HG02588 (cell line): ENCODE measurements around the gene TRIM23.

Experiments used
- ATAC-seq: cut with Tn5 transposase; IDR thresholded peaks from one replicate; pipeline ENCODE4 v1.9.1; 2021; ENCODE audit warnings: mild to moderate bottlenecking, moderate library complexity; ENCODE audit not compliant: unreplicated experiment

The TRIM23 gene

DNA sequence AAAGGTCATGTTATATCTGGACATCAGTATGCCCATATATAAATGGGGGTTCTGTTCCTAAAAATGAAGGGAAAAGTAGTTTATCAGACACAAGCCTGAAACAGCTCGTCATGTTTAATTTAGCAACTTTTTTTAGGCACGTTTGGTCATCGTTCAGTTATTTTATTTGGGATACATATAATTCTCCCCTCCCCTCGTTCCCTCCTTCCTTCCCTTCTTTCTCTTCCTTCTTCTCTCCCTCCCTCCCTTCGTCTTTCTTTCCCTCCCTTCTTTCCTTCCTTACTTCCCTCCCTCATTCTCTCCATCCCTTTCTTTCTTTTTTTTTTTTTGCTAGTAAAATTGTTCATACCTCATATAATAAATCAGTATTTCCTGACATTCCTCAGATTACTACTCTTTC is 57.6 kb downstream of the TRIM23 start:
- ATAC-seq = no peak

DNA sequence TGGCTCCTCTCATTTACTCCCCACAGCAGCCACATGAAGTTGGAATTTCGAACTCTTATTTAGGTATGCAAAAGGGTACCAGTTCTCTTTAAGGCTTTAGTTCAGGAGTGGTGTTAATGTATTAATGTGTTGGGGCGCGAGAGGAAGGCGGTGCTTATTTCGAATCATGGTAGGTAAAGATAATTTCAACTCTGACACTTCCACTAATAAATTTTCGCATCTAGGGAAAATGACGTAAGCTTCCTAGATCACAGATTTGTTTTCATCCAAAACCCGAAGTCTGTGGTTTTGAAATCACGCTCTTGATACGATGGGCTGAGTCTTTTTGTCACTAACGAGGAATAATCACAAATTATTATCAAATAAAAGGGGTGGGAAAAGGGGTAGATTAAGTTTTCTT is 60.4 kb downstream of the TRIM23 start:
- no peak for ATAC-seq

DNA sequence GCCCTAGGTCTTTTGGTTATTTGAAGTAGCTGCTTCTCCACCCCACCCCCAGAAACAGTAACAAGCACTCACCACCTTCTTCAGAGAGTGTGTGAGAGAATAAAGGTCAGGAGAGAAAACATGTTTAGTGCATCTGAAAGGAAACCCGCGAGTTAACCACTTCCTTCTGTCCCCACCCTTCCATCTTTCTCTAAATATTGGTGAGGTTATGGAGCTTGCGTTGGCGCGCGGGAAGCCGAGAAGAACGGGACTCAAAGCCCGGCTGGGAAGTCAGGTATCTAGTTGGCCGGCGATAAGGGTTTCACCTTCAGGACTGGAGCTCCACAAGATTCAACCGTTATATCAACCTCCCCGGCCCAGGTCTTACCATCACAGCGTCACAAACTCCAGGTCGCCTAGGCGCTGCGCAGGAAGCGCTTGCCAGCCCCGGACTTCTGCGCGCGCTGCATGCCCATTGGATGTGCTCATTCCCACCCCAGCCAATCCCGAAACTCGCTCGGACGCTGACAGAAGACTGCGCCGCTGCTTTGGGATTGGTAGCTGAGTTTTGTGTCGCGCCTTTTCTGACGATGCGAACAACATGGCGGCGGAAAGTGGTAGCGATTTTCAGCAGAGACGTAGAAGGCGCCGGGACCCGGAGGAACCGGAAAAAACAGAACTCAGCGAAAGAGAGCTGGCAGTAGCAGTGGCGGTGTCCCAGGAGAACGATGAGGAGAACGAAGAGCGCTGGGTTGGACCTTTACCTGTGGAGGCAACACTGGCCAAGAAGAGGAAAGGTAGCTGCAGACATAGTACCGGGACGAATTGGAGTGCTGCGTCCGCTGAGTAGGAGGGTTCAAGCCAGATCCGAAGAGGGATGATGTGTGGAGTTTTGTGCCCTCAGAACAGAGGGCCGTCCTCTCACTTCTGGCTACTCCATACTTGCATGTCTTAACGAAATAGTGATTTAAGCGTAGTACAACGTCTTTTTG is 61.1 kb downstream of the TRIM23 start, which contains the start of the genes CENPK and PPWD1:
Gene CENPK, minus strand, starts transcription at position 438 of the 971 bp plus-strand sequence. CDS start 8,261 bp downstream, outside the sequence.
Gene PPWD1, plus strand, starts transcription at position 566 of the 971 bp plus-strand sequence. Its CDS starts 15 bp downstream, at position 581.
- ATAC-seq = peak; percentile 100

DNA sequence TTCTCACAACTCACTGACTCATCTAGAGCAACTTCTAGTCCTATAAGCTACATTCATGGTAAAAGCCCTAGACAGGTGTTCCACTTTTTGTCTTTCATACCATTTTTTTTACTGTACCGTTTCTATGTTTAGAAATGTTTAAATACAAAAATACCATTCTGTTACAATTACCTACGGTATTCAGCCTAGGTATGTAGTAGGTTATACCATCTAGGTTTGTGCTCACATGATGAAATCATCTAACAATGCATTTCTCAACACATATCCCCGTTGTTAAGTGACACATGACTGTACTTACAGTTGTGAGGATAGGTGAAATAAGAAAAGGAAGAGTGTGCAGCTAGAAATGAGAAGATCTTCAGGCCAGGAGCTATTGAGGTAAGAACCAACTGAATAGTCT is 67.4 kb downstream of the TRIM23 start:
- ATAC-seq = no peak

DNA sequence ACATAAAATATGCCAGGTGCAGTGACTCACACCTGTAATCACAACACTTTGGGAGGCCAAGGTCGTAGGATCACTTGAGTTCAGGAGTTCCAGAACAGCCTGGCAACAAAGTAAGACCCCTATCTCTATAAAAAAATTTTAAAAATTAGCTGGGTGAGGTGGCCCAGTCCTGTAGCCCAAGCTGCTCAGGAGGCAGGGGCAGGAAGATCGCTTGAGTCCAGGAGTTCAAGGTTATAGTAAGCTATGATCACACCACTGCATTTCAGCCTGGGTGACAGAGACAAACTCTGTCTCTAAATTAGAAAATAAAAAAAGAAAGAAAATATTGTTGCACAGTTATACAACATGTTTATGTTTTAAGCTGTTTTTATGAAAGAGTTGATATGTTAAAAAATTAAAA is 68.0 kb downstream of the TRIM23 start:
- no peak for ATAC-seq

DNA sequence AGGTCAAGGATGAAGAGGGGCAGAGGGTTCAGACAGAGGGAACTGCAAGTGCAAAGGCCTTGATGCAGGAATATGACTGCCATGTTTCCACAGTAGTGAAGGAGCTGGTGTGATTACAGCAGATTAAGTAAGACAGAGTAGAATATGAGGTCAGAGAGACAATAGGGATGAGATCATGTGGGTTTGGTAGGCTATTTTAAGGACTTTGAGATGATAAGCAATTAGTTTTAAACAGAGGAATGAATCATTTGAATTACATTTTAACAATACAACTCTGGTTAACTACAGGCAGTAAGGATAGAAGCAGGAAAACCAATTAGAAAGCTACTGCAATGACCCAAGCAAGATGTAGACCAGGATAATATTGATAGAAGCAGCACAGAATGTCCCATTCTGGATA is 68.8 kb downstream of the TRIM23 start:
- ATAC-seq = no peak

DNA sequence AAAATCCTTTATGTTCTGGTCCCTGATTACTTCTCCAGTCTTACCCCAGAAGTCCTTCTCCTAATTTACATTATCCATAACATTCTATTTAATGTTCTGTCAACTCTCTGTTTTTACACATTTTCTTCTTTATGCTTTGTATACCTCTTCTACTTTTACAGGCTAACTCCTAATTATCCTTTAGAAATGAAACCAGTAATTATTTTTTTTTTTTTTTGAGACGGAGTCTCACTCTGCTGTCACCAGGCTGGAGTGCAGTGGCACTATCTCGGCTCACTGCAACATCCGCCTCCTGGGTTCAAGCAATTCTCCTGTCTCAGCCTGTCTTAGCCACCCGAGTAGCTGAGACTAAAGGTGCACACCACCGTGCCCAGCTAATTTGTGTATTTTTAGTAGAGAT is 70.2 kb downstream of the TRIM23 start:
- ATAC-seq = no peak

DNA sequence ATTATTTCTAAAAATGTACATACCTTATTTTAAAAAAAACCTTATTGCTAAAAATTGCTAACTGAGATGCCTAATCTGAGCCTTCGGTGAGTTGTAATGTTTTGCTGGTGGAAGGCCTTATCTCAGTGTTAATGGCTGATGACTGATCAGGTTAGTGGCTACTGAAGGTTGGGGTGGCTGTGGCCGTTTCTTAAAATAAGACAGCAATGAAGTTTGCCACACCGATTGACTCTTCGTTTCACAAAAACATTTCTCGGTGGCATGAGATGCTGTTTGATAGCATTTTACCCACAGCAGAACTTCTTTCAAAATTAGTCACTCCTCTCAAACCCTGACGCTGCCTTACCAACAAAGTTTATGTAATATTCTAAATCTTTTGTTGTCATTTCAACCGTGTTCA is 75.9 kb downstream of the TRIM23 start:
- ATAC-seq = no peak

DNA sequence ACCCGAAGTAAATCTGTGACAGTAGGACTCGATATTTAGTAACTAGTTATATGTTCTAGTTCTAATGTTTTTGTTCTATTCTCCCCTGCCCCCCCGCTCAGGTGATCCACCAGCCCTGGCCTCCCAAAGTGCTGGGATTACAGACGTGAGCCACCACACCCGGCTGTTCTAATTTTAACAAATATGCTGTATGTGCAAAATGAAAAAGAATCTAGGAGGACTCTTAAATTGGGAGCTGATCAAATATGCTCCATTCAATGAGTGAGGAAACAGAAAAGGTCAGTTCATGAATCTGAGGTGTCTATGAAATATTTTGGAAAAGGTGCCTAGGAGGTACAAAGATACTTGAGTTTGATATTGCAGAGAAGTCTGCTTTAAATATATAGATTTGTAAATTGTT is 78.0 kb downstream of the TRIM23 start:
- ATAC-seq = no peak

DNA sequence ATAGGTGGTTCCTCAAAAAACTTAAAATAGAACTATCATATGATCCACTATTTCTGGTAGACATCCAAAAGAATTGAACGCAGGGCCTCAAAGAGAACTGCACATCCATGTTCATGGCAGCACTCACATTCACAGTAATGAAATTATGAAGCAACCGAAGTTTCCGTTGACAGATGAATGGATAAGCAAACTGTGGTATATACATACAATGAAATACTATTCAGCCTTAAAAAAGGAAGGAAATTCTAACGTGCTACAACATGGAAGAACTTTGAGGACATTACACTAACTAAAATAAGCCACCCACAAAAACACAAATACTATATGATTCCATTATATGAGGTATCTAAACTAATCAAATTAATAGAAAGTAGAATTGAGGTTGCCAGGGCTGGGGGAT is 79.7 kb downstream of the TRIM23 start:
- ATAC-seq = no peak

DNA sequence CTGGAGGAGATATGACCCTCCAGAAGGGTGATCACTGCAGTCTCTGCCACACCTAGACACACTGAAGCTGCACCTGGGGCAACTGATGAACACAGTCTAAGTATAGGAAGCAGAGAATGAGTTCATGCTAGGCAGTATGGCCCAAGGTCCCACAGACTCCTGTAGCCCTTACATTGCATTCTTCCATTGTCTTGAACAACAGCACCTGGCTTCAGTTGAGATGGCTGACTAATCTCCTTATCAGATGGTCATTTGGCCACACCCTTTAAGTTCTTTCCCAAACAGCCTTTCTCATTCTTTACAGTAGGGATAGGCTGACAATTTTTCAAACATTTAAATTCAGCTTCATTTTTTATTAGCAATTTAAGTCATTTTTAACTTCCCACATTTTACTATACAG is 84.3 kb downstream of the TRIM23 start:
- ATAC-seq = no peak
